Activated naive CD8-positive, alpha-beta T cell treated with anti-CD3 and anti-CD28 coated beads, Interleukin-2, amount 50 U/mL, for 24 hours (primary cell): ENCODE data around the gene THNSL1.

Source experiments
- ATAC-seq: fragments of 150-1000 bp; cut with Tn5 transposase; one replicate; pipeline ENCODE4 v1.10.0; 2021
- DNase-seq: peaks from one replicate; pipeline ENCODE4 v3.0.0; 2021
- H3K27ac Mint-ChIP-seq: one replicate; pipeline ENCODE4 v1.8.0; 2021; ENCODE audit warnings: mild to moderate bottlenecking, mixed read lengths
- H3K27me3 Mint-ChIP-seq: one replicate; pipeline ENCODE4 v1.8.0; 2021; ENCODE audit warnings: mixed read lengths
- H3K36me3 Mint-ChIP-seq: one replicate; pipeline ENCODE4 v1.8.0; 2021; ENCODE audit warnings: low read depth, mixed read lengths
- H3K4me1 Mint-ChIP-seq: one replicate; pipeline ENCODE4 v1.8.0; 2021; ENCODE audit warnings: mixed read lengths
- H3K4me3 Mint-ChIP-seq: one replicate; pipeline ENCODE4 v1.8.0; 2021; ENCODE audit warnings: mild to moderate bottlenecking, moderate library complexity, mixed read lengths
- H3K9me3 Mint-ChIP-seq: one replicate; pipeline ENCODE4 v1.8.0; 2021; ENCODE audit warnings: mixed read lengths

Gene THNSL1

GRCh38 chr10:25024528-25024927, 8.1 kb downstream of the THNSL1 start:
- peaks cover 11% of the 10 kb centered on the region for H3K36me3 Mint-ChIP-seq
- no peak for DNase-seq
- no peaks in the 10 kb centered on the region for H3K9me3 Mint-ChIP-seq
- H3K4me1 Mint-ChIP-seq, result peaks cover 2% of the 10 kb centered on the region
- ATAC-seq, result no peak
- H3K27me3 Mint-ChIP-seq, result no peaks in the 10 kb centered on the region
- H3K27ac Mint-ChIP-seq, result no peak overlapping the region
- H3K4me3 Mint-ChIP-seq, result no peak overlapping the region

- Mint-ChIP-seq H3K36me3 (peaks cover 15% of the 10 kb centered on the region), H3K9me3 (peaks cover 4% of the 10 kb centered on the region), H3K27me3 (no peaks in the 10 kb centered on the region), H3K4me3 (no peak overlapping the region), H3K27ac (no peak overlapping the region), H3K4me1 (no peaks in the 10 kb centered on the region)
- no peak for ATAC-seq
- no peak for DNase-seq
Measured at GRCh38 chr10:25026463-25026862, 10.1 kb downstream of the THNSL1 start.

DNA sequence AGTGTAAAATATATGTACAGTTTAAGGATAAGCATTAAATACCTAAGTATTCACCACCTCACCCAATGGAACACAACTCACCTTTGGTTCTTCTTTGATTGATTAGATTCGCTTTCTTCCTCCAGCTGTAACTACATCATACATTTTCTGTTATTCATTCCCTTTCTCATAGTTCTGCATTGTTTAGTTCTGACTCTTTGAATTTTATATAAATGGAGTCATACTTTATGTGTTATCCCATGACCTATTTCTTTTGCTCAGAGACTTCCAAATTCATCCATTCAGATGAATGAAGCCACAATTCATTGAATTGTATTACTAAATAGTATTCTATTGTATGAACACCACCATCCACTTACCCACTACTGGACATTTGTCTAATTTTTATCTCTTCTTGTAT, 12.3 kb downstream of the THNSL1 start:
- no peak overlapping the region for H3K27ac Mint-ChIP-seq
- H3K27me3 Mint-ChIP-seq, result no peaks in the 10 kb centered on the region
- H3K9me3 Mint-ChIP-seq, result peaks cover 4% of the 10 kb centered on the region
- no peak overlapping the region for H3K4me3 Mint-ChIP-seq
- no peaks in the 10 kb centered on the region for H3K4me1 Mint-ChIP-seq
- peaks cover 8% of the 10 kb centered on the region for H3K36me3 Mint-ChIP-seq
- no peak for ATAC-seq
- DNase-seq, result no peak

GRCh38 chr10:25029519-25029918, 13.1 kb downstream of the THNSL1 start:
- Mint-ChIP-seq H3K27ac (no peak overlapping the region), H3K9me3 (peaks cover 4% of the 10 kb centered on the region), H3K36me3 (peaks cover 6% of the 10 kb centered on the region), H3K4me1 (no peaks in the 10 kb centered on the region), H3K27me3 (no peaks in the 10 kb centered on the region), H3K4me3 (no peak overlapping the region)
- ATAC-seq (no peak), DNase-seq (no peak)

GRCh38 chr10:25036381-25036780, 20.0 kb downstream of the THNSL1 start:
- DNase-seq, result no peak
- Mint-ChIP-seq H3K4me3 (no peak overlapping the region), H3K36me3 (no peaks in the 10 kb centered on the region), H3K9me3 (no peaks in the 10 kb centered on the region), H3K4me1 (peaks cover 6% of the 10 kb centered on the region), H3K27ac (no peak overlapping the region), H3K27me3 (peaks cover 2% of the 10 kb centered on the region)
- no peak for ATAC-seq

DNA sequence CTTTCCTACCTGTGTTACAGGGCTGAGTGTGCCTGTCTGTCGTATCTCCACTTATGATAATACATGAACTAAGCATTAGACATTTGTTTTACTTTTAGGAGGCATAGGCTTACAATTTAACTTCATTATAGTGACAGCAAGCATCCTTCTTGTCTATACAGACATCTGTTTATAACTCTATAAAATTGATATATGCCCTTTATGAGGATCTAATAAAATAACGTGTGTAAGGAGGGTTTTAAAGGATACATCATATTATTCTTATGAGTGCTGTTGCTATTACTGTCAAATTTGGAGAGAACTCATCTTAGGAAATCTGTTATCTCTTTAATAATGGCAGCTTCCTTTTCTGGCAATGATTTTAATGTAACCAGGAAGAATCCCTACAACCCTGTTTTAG, 21.9 kb downstream of the THNSL1 start:
- peaks cover 2% of the 10 kb centered on the region for H3K27me3 Mint-ChIP-seq
- H3K27ac Mint-ChIP-seq, result no peak overlapping the region

DNA sequence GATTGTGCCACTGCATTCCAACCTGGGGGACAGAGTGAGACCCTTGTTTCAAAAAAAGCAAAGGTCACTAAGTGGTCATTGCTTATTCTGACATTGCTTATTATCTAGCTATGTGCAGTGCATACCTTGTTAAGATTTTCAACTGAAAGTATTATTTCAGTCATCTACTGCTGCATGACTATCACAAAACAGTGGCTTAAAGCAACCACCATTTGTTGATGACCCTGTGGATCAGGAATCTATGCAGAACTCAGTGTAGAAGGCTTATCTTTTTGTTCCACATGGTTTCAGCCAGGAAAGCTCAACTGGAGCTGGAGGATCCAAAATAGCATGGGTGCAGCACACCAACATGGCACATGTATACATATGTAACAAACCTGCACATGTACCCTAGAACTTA, 23.1 kb downstream of the THNSL1 start:
- Mint-ChIP-seq H3K9me3 (no peaks in the 10 kb centered on the region), H3K4me1 (peaks cover 6% of the 10 kb centered on the region), H3K27me3 (peaks cover 8% of the 10 kb centered on the region), H3K36me3 (no peaks in the 10 kb centered on the region), H3K27ac (no peak overlapping the region), H3K4me3 (no peak overlapping the region)
- no peak for DNase-seq
- no peak for ATAC-seq

More for the DNA sequence above, 21.9 kb downstream of the THNSL1 start:
- peaks cover 6% of the 10 kb centered on the region for H3K4me1 Mint-ChIP-seq
- no peaks in the 10 kb centered on the region for H3K9me3 Mint-ChIP-seq
- DNase-seq (no peak), ATAC-seq (no peak)
- H3K36me3 Mint-ChIP-seq, result no peaks in the 10 kb centered on the region
- H3K4me3 Mint-ChIP-seq, result no peak overlapping the region

- DNase-seq (no peak), ATAC-seq (no peak)
- Mint-ChIP-seq H3K36me3 (no peaks in the 10 kb centered on the region), H3K4me3 (no peak overlapping the region), H3K4me1 (no peaks in the 10 kb centered on the region), H3K9me3 (no peaks in the 10 kb centered on the region), H3K27me3 (peaks cover 25% of the 10 kb centered on the region), H3K27ac (no peak overlapping the region)
Measured at GRCh38 chr10:25046641-25047040, 30.2 kb downstream of the THNSL1 start.

GRCh38 chr10:25047088-25047487, 30.7 kb downstream of the THNSL1 start:
- H3K9me3 Mint-ChIP-seq, result no peaks in the 10 kb centered on the region
- no peak overlapping the region for H3K4me3 Mint-ChIP-seq
- no peak for ATAC-seq
- H3K27me3 Mint-ChIP-seq, result peaks cover 25% of the 10 kb centered on the region
- no peak for DNase-seq
- H3K27ac Mint-ChIP-seq, result no peak overlapping the region
- H3K4me1 Mint-ChIP-seq, result no peaks in the 10 kb centered on the region
- H3K36me3 Mint-ChIP-seq, result no peaks in the 10 kb centered on the region

- no peak for DNase-seq
- Mint-ChIP-seq H3K27me3 (peaks cover 25% of the 10 kb centered on the region), H3K9me3 (no peaks in the 10 kb centered on the region)
Measured at GRCh38 chr10:25047591-25048301, 31.3 kb downstream of the THNSL1 start.

DNA sequence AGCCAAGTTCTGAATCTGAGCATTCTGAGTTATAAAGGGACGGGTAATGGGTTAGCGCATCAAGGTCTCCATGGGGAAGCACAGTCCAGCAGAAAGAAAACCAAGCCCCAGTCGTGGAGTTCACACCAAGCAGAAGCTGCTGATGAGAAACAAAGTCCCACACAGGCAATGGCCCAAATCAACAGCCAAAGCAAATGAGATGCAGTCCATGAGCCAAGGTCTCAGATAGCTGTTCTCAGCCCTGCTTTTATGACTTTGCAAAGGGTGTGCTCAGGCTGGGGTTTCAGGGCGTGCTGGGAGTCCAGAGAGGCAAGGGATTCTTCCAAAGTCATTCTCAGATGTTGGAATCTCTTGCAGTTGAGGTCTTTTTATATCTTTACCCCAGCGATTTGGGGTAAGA, 32.0 kb downstream of the THNSL1 start:
- Mint-ChIP-seq H3K27ac (no peak overlapping the region), H3K4me1 (no peaks in the 10 kb centered on the region), H3K9me3 (no peaks in the 10 kb centered on the region), H3K36me3 (no peaks in the 10 kb centered on the region), H3K4me3 (no peak overlapping the region), H3K27me3 (peaks cover 25% of the 10 kb centered on the region)
- no peak for ATAC-seq
- no peak for DNase-seq

More at GRCh38 chr10:25047591-25048301, 31.3 kb downstream of the THNSL1 start:
- Mint-ChIP-seq H3K4me1 (no peaks in the 10 kb centered on the region), H3K36me3 (no peaks in the 10 kb centered on the region), H3K4me3 (no peak overlapping the region), H3K27ac (no peak overlapping the region)
- no peak for ATAC-seq

- DNase-seq, result no peak
- Mint-ChIP-seq H3K27ac (no peak overlapping the region), H3K36me3 (no peaks in the 10 kb centered on the region), H3K4me3 (no peak overlapping the region), H3K27me3 (peaks cover 16% of the 10 kb centered on the region), H3K4me1 (no peaks in the 10 kb centered on the region), H3K9me3 (no peaks in the 10 kb centered on the region)
- no peak for ATAC-seq
Measured at GRCh38 chr10:25049966-25050365, 33.6 kb downstream of the THNSL1 start.

- no peak overlapping the region for H3K27ac Mint-ChIP-seq
- no peaks in the 10 kb centered on the region for H3K4me1 Mint-ChIP-seq
- DNase-seq, result no peak
- no peak overlapping the region for H3K4me3 Mint-ChIP-seq
- H3K9me3 Mint-ChIP-seq, result no peaks in the 10 kb centered on the region
- peaks cover 16% of the 10 kb centered on the region for H3K27me3 Mint-ChIP-seq
- ATAC-seq, result no peak
- no peaks in the 10 kb centered on the region for H3K36me3 Mint-ChIP-seq
Measured at GRCh38 chr10:25050402-25050801, 34.0 kb downstream of the THNSL1 start.

GRCh38 chr10:25052012-25052411, 35.6 kb downstream of the THNSL1 start:
- Mint-ChIP-seq H3K27me3 (peaks cover 13% of the 10 kb centered on the region), H3K4me1 (no peaks in the 10 kb centered on the region), H3K36me3 (no peaks in the 10 kb centered on the region), H3K9me3 (no peaks in the 10 kb centered on the region), H3K27ac (no peak overlapping the region), H3K4me3 (no peak overlapping the region)
- ATAC-seq, result no peak
- DNase-seq, result no peak

GRCh38 chr10:25056726-25057125, 40.3 kb downstream of the THNSL1 start:
- peaks cover 2% of the 10 kb centered on the region for H3K4me1 Mint-ChIP-seq
- no peaks in the 10 kb centered on the region for H3K9me3 Mint-ChIP-seq
- no peak for DNase-seq
- H3K27ac Mint-ChIP-seq, result no peak overlapping the region
- H3K36me3 Mint-ChIP-seq, result no peaks in the 10 kb centered on the region
- H3K27me3 Mint-ChIP-seq, result peaks cover 2% of the 10 kb centered on the region
- no peak overlapping the region for H3K4me3 Mint-ChIP-seq
- no peak for ATAC-seq

DNA sequence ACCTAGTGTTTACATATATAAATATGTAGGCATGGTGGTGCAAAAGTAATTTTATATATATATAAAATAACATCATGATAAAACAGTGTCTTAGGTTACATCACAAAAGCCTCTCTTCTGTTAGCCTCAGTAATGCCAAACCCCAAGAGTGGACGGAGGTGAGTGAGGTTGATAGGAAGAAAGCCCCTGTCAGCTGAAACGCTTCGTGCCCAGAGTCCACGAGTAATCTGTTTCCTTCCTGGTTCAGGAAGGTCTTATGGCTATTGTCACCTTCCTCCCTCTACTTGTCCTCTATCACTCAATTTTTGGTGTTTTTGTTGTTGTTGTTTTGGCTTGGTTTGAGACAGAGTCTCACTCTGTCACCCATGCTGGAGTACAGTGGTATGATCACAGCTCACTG, 41.5 kb downstream of the THNSL1 start:
- peaks cover 2% of the 10 kb centered on the region for H3K27me3 Mint-ChIP-seq
- DNase-seq (no peak), ATAC-seq (no peak)
- H3K27ac Mint-ChIP-seq, result no peak overlapping the region
- H3K4me3 Mint-ChIP-seq, result no peak overlapping the region
- H3K9me3 Mint-ChIP-seq, result no peaks in the 10 kb centered on the region
- no peaks in the 10 kb centered on the region for H3K36me3 Mint-ChIP-seq
- H3K4me1 Mint-ChIP-seq, result peaks cover 13% of the 10 kb centered on the region
